ENCODE data around the gene NPAS3.

The NPAS3 gene

GRCh38 chr14:33696165-33696564 lies 757.5 kb downstream of the NPAS3 start:
- no peak for DNase-seq

GRCh38 chr14:33699300-33699983 lies 760.8 kb downstream of the NPAS3 start:
- no peak for DNase-seq

GRCh38 chr14:33700052-33700451 lies 761.4 kb downstream of the NPAS3 start:
- DNase-seq: no peak

GRCh38 chr14:33702293-33702692 lies 763.6 kb downstream of the NPAS3 start:
- DNase-seq: no peak

- DNase-seq: no peak
Observed at GRCh38 chr14:33704481-33704880, 765.8 kb downstream of the NPAS3 start.

GRCh38 chr14:33705490-33705889 lies 766.8 kb downstream of the NPAS3 start:
- DNase-seq: no peak

GRCh38 chr14:33707716-33708115 lies 769.0 kb downstream of the NPAS3 start:
- no peak for DNase-seq

- no peak for DNase-seq
Observed at GRCh38 chr14:33709283-33709682, 770.6 kb downstream of the NPAS3 start.

GRCh38 chr14:33709711-33710110 lies 771.0 kb downstream of the NPAS3 start:
- DNase-seq: no peak

GRCh38 chr14:33710273-33710672 lies 771.6 kb downstream of the NPAS3 start:
- no peak for DNase-seq

GRCh38 chr14:33711194-33711593 lies 772.5 kb downstream of the NPAS3 start:
- no peak for DNase-seq

- no peak for DNase-seq
Observed at GRCh38 chr14:33711811-33712216, 773.1 kb downstream of the NPAS3 start.

GRCh38 chr14:33714527-33715226 lies 776.0 kb downstream of the NPAS3 start:
- DNase-seq: no peak

GRCh38 chr14:33715227-33715528 lies 776.5 kb downstream of the NPAS3 start:
- DNase-seq: no peak

GRCh38 chr14:33716921-33717320 lies 778.2 kb downstream of the NPAS3 start:
- DNase-seq: no peak

- no peak for DNase-seq
Observed at GRCh38 chr14:33717866-33718265, 779.2 kb downstream of the NPAS3 start.

GRCh38 chr14:33720284-33720787 lies 781.7 kb downstream of the NPAS3 start:
- no peak for DNase-seq

GRCh38 chr14:33726685-33727084 lies 788.0 kb downstream of the NPAS3 start:
- DNase-seq: no peak

- DNase-seq: no peak
Observed at GRCh38 chr14:33727606-33728005, 788.9 kb downstream of the NPAS3 start.

GRCh38 chr14:33728010-33728498 lies 789.4 kb downstream of the NPAS3 start:
- DNase-seq: no peak

GRCh38 chr14:33730156-33730555 lies 791.5 kb downstream of the NPAS3 start:
- DNase-seq: no peak

- no peak for DNase-seq
Observed at GRCh38 chr14:33732175-33732574, 793.5 kb downstream of the NPAS3 start.

- no peak for DNase-seq
Observed at GRCh38 chr14:33733310-33733709, 794.6 kb downstream of the NPAS3 start.

- no peak for DNase-seq
Observed at GRCh38 chr14:33733721-33734120, 795.0 kb downstream of the NPAS3 start.

- DNase-seq: peak; percentile 40
Observed at GRCh38 chr14:33734387-33734786, 795.7 kb downstream of the NPAS3 start.
